ENCODE data around the gene DLX1.

The DLX1 gene

GRCh38 chr2:172074254-172074653, 11.1 kb upstream of the DLX1 start:
- TF ChIP-seq CTCF (IDR thresholded peaks at IDR 0.05; ENCODE audit: insufficient read depth, low read depth, low read length, missing control alignments) = no peak
- DNase-seq (ENCODE audit: low read depth) = no peak
- no peak overlapping the region for H3K4me3 ChIP-seq (ENCODE audit: low read length)

DNA sequence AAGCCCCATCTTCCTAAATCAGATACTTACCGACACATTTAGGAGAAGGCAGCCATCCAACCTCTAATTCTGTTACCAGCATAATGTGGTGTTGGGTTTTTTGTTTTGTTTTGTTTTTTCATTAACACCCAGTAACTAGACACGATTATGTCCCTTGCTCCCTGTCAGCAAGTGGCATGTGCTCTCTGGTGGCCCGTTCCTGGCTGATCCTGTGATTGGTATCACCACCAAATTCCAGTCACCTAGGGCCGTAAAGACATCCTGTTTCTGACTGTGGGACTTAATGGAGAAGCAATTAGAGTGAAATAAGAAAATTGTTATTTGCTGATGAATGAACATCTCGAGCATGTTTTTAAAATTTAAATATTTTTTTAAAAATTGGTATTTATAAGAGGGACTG, 5.9 kb upstream of the DLX1 start:
- TF ChIP-seq CTCF (IDR thresholded peaks at IDR 0.05; ENCODE audit: insufficient read depth, low read depth, low read length, missing control alignments) = no peak
- DNase-seq (ENCODE audit: low read depth) = no peak
- H3K4me3 ChIP-seq (ENCODE audit: low read length) = no peak overlapping the region

DNA sequence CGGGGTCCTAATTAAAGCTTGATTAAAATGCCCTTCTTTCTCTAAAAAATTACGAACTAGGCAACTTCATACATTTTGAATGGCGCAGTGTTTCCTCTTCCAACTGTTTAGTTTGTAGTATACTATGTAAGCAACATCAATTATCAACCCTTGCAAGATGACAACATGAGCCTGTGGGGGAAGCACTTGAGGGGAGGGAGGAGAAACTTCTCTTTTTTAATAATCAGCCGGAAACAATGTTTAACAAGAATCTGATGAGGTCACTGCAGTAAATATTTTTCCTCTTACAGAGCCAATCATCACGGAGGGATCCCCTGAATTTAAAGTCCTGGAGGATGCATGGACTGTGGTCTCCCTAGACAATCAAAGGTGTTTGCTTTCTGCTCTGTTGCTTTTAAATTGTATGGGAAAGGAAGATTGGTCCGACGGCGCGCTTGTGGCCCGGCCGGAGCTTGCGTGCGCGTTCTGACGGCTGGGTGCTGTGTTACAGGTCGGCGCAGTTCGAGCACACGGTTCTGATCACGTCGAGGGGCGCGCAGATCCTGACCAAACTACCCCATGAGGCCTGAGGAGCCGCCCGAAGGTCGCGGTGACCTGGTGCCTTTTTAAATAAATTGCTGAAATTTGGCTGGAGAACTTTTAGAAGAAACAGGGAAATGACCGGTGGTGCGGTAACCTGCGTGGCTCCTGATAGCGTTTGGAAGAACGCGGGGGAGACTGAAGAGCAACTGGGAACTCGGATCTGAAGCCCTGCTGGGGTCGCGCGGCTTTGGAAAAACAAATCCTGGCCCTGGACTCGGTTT, 5.3 kb upstream of the DLX1 start:
- no peak overlapping the region for H3K4me3 ChIP-seq (ENCODE audit: low read length)
- no peak for TF ChIP-seq CTCF (IDR thresholded peaks at IDR 0.05; ENCODE audit: insufficient read depth, low read depth, low read length, missing control alignments)
- DNase-seq (ENCODE audit: low read depth) = no peak

- DNase-seq (ENCODE audit: low read depth) = no peak
- H3K4me3 ChIP-seq (ENCODE audit: low read length) = no peak overlapping the region
- TF ChIP-seq CTCF (IDR thresholded peaks at IDR 0.05; ENCODE audit: insufficient read depth, low read depth, low read length, missing control alignments) = no peak
Measured at GRCh38 chr2:172080641-172081220, 4.6 kb upstream of the DLX1 start.

- DNase-seq (ENCODE audit: low read depth) = no peak
- no peak overlapping the region for H3K4me3 ChIP-seq (ENCODE audit: low read length)
- TF ChIP-seq CTCF (IDR thresholded peaks at IDR 0.05; ENCODE audit: insufficient read depth, low read depth, low read length, missing control alignments) = no peak
Measured at GRCh38 chr2:172081221-172082022, 3.9 kb upstream of the DLX1 start.

DNA sequence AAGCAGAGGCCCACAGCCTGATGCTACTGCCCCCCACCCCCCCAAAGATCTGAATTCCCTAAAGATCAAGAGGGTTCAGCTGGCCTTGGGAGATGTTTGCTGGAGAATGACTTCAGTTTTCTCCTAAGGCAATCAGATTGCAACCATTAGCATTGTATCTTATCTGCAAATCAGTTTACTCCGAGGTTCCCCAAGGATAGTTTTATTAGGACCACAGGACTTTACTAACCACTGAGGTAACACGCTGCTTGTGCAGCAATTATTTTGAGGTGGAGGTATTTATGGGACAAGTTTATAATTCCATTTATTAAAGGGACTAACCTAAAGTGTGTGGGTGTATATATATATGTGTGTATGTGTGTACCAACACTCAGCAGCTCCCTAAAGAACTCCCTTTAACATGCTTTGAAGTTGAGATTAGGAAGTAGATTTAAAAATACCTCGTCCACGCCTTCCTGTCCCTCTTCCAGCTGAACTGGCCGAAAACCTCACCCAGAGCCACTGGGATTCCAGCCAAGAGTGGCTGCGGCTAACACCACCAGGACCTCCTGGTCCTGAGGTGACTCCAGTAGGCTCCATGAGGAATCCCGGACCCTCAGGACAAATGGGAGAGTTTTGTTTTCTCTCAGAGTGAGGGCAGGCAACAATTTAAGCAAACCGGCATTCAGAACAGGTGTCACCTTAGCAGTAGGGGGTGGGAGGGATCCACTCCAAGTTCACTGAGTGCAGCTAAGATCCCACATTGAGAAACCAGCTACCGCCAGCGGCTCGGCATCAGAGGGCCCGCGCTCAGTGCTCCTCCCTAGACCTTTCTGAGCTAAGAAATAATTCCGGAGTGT, 3.0 kb upstream of the DLX1 start:
- no peak for TF ChIP-seq CTCF (IDR thresholded peaks at IDR 0.05; ENCODE audit: insufficient read depth, low read depth, low read length, missing control alignments)
- DNase-seq (ENCODE audit: low read depth) = no peak
- no peak overlapping the region for H3K4me3 ChIP-seq (ENCODE audit: low read length)
